Measurements from ENCODE around the gene B3GNT9.
A peak's percentile ranks its signal among the peaks of the same experiment; 100 is the strongest.

Gene B3GNT9

GRCh38 chr16:67167588-67167987 is 16.8 kb upstream of the B3GNT9 start:
- DNase-seq (ENCODE audit: low read depth), result no peak

- no peak for DNase-seq (ENCODE audit: low read depth)
Measured at GRCh38 chr16:67166598-67167168, 15.9 kb upstream of the B3GNT9 start.

GRCh38 chr16:67166110-67166547 is 15.3 kb upstream of the B3GNT9 start:
- DNase-seq (ENCODE audit: low read depth), result no peak

GRCh38 chr16:67165121-67166078 is 14.6 kb upstream of the B3GNT9 start:
- DNase-seq (ENCODE audit: low read depth), result no peak

- no peak for DNase-seq (ENCODE audit: low read depth)
Measured at GRCh38 chr16:67164599-67165061, 13.8 kb upstream of the B3GNT9 start, which contains the start of gene HSF4. Gene HSF4 (plus strand): TSS chr16:67164745. CDS start chr16:67164812, 67 bp downstream.

GRCh38 chr16:67163999-67164558 is 13.3 kb upstream of the B3GNT9 start:
- DNase-seq (ENCODE audit: low read depth), result no peak

- no peak for DNase-seq (ENCODE audit: low read depth)
Measured at GRCh38 chr16:67163164-67163998, 12.6 kb upstream of the B3GNT9 start.

GRCh38 chr16:67162506-67163163 is 11.8 kb upstream of the B3GNT9 start:
- DNase-seq (ENCODE audit: low read depth), result no peak

- no peak for DNase-seq (ENCODE audit: low read depth)
Measured at GRCh38 chr16:67161595-67162058, 10.8 kb upstream of the B3GNT9 start.

- peak; percentile 51 for DNase-seq (ENCODE audit: low read depth)
Measured at GRCh38 chr16:67158637-67159600, 8.1 kb upstream of the B3GNT9 start.

GRCh38 chr16:67157892-67158635 is 7.3 kb upstream of the B3GNT9 start:
- no peak for DNase-seq (ENCODE audit: low read depth)

- no peak for DNase-seq (ENCODE audit: low read depth)
Measured at GRCh38 chr16:67157106-67157748, 6.4 kb upstream of the B3GNT9 start.

- no peak for DNase-seq (ENCODE audit: low read depth)
Measured at GRCh38 chr16:67156143-67156844, 5.5 kb upstream of the B3GNT9 start.

- DNase-seq (ENCODE audit: low read depth), result peak; percentile 55
Measured at GRCh38 chr16:67155295-67156142, 4.7 kb upstream of the B3GNT9 start.

GRCh38 chr16:67154578-67155294 is 3.9 kb upstream of the B3GNT9 start:
- DNase-seq (ENCODE audit: low read depth), result no peak

- no peak for DNase-seq (ENCODE audit: low read depth)
Measured at GRCh38 chr16:67151431-67152097, 766 bp upstream of the B3GNT9 start.

Data from stimulated activated CD8-positive, alpha-beta memory T cell treated with anti-CD3 and anti-CD28 coated beads, Interleukin-7, amount 100 ng/mL, for 24 hours (primary cell).